Endothelial cell (in vitro differentiated cells): ENCODE measurements around the gene DACH2. TPM values are rescaled to one million over a fixed set of nuclear protein-coding genes. Genes with fewer than 3 reads are reported as not detected.
"Not testable (repeated sequence)": the region's sequence is repeated elsewhere in the genome, so short reads cannot be mapped to it uniquely, and the experiment has no call there.

ENCODE experiments used
- DNase-seq: peaks from one replicate; pipeline ENCODE4 v3.0.0; 2021; ENCODE audit warnings: low spot score
- H3K27ac Mint-ChIP-seq: one replicate; pipeline ENCODE4 v1.8.0; 2021; ENCODE audit warnings: mixed read lengths, inconsistent platforms; ENCODE audit not compliant: unreplicated experiment
- H3K27me3 Mint-ChIP-seq: one replicate; pipeline ENCODE4 v1.8.0; 2021; ENCODE audit warnings: mild to moderate bottlenecking, moderate library complexity, mixed read lengths, inconsistent platforms; ENCODE audit not compliant: unreplicated experiment
- H3K36me3 Mint-ChIP-seq: one replicate; pipeline ENCODE4 v1.8.0; 2021; ENCODE audit warnings: mild to moderate bottlenecking, low read depth, mixed read lengths, inconsistent platforms; ENCODE audit not compliant: unreplicated experiment
- H3K4me1 Mint-ChIP-seq: one replicate; pipeline ENCODE4 v1.8.0; 2021; ENCODE audit warnings: mild to moderate bottlenecking, mixed read lengths, inconsistent platforms; ENCODE audit not compliant: unreplicated experiment
- H3K4me3 Mint-ChIP-seq: one replicate; pipeline ENCODE4 v1.8.0; 2021; ENCODE audit warnings: mild to moderate bottlenecking, mixed read lengths, inconsistent platforms; ENCODE audit not compliant: unreplicated experiment
- H3K9me3 Mint-ChIP-seq: one replicate; pipeline ENCODE4 v1.8.0; 2021; ENCODE audit warnings: mixed read lengths, inconsistent platforms; ENCODE audit not compliant: unreplicated experiment
- CTCF ChIP-seq: fragments of 200-600 bp; sonication (generic); IDR thresholded peaks from one replicate; pipeline ENCODE4 v1.5.0; 2021; ENCODE audit warnings: antibody characterized with exemption; ENCODE audit not compliant: unreplicated experiment
- total RNA-seq: library from RNA; stranded (reverse); fragmentation: NEBNext Ultra II Directional; extraction: Animal tissue kit (Norgen Biotek cat#: 25700); gene quantifications from one replicate; pipeline ENCODE4 v1.2.1, GENCODE V29; 2021; ENCODE audit not compliant: unreplicated experiment

Gene DACH2
- total RNA-seq, 1 donor from 2014 or later: 0.08 TPM

DNA sequence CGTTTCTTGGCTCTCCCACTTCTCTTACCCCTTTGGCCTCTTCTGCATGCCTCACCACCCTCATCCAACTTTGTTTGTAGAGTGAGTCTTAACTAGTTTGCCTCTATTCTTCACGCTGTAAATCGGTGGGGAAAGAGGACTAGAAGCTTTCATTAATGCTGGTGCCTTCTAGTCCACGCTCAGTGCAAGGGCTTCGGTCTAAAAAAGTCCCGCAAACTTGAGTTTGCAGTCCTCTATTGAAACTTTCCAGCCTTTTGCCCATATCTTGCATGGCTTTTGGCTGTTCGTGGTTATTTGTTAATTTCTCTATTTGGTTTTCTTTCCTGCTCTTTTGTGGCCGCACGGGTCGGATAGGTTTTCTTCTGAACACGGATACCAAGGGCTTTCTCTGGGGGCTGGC lies 868 bp downstream of the DACH2 start:
- TF ChIP-seq CTCF: no peak
- H3K9me3 Mint-ChIP-seq: no peaks in the 10 kb centered on the region
- peaks cover 6% of the 10 kb centered on the region for H3K4me1 Mint-ChIP-seq
- peak overlapping the region; percentile 86 for H3K4me3 Mint-ChIP-seq
- no peak overlapping the region for H3K27ac Mint-ChIP-seq
- peaks cover 9% of the 10 kb centered on the region for H3K27me3 Mint-ChIP-seq
- no peak for DNase-seq
- no peaks in the 10 kb centered on the region for H3K36me3 Mint-ChIP-seq

DNA sequence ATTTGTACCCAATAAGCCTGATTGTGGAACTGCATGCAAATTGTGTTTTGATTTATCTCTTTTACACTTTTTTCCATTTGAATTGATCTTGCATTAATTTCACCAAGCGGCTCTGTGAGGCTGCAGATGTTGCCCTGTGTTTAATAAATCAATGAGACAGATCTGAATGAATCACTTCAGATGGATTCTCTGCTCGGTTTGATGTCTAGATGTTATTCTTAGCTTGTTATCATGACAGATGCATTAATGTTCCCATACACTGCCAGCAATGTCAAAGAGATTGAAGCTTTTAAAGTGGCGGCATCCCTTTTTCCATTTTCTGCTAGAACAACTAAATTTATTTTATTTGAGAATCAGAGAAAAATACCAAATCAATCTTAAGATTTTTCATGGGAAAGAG lies 6.3 kb downstream of the DACH2 start:
- Mint-ChIP-seq H3K36me3 (no peaks in the 10 kb centered on the region), H3K4me1 (no peaks in the 10 kb centered on the region), H3K4me3 (no peak overlapping the region), H3K9me3 (no peaks in the 10 kb centered on the region), H3K27me3 (peaks cover 5% of the 10 kb centered on the region), H3K27ac (no peak overlapping the region)
- DNase-seq: no peak
- TF ChIP-seq CTCF: no peak

DNA sequence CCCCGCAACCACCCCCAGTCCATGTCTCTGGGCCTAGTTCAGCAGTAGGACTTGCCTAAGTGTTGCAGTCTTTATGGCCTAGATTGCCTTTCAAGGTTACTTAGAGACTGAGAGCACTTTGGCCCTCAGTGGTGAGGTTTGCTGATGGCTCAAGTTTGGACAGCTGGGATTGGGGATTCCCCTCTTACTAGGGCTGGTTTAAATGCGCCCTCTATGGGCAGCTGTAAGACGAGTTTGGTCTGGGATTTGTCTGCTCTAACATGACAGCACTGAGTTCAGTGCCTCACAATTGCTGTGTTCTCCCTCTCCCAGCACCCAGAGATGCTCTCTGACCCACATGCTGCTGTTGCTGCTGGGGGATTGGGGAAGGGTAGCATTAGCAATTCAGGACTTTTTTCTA lies 23.1 kb downstream of the DACH2 start:
- peak; percentile 13 for TF ChIP-seq CTCF
- peaks cover 3% of the 10 kb centered on the region for H3K4me1 Mint-ChIP-seq
- H3K27me3 Mint-ChIP-seq: peaks cover 2% of the 10 kb centered on the region
- no peaks in the 10 kb centered on the region for H3K36me3 Mint-ChIP-seq
- H3K4me3 Mint-ChIP-seq: no peak overlapping the region
- no peak overlapping the region for H3K27ac Mint-ChIP-seq
- no peaks in the 10 kb centered on the region for H3K9me3 Mint-ChIP-seq
- DNase-seq: peak; percentile 23

DNA sequence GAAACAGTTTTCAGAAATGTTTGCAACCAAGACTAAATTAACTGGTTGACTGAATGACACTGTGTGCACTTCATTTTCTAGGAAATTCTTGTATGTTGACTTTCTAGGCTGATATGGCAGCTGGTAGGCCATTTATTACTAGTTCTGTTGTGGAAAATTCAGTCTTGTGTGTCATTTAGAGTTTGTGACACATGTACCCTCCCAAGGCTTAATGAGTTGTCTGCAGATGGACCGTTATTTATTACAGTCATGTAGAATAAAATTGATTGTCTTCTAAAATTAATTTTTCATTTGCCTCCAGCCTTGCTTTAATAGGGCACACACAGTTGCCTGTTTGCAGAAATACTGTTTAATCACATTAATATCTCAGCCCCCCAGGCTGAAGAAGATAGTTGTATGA lies 30.7 kb downstream of the DACH2 start:
- no peak overlapping the region for H3K4me3 Mint-ChIP-seq

GRCh38 chrX:86181325-86181724 lies 33.1 kb downstream of the DACH2 start:
- H3K9me3 Mint-ChIP-seq, H3K4me1 Mint-ChIP-seq, H3K27me3 Mint-ChIP-seq, H3K27ac Mint-ChIP-seq, H3K4me3 Mint-ChIP-seq, DNase-seq, H3K36me3 Mint-ChIP-seq: not testable (repeated sequence)

More for the DNA sequence above, 30.7 kb downstream of the DACH2 start:
- DNase-seq: no peak
- Mint-ChIP-seq H3K4me1 (peaks cover 3% of the 10 kb centered on the region), H3K27ac (no peak overlapping the region), H3K36me3 (no peaks in the 10 kb centered on the region), H3K27me3 (peaks cover 2% of the 10 kb centered on the region), H3K9me3 (no peaks in the 10 kb centered on the region)
- no peak for TF ChIP-seq CTCF

GRCh38 chrX:86192827-86193226 lies 44.6 kb downstream of the DACH2 start:
- H3K4me3 Mint-ChIP-seq: no peak overlapping the region
- TF ChIP-seq CTCF: no peak
- no peak for DNase-seq
- H3K4me1 Mint-ChIP-seq: no peaks in the 10 kb centered on the region
- H3K27ac Mint-ChIP-seq: no peak overlapping the region
- no peaks in the 10 kb centered on the region for H3K36me3 Mint-ChIP-seq
- H3K27me3 Mint-ChIP-seq: no peaks in the 10 kb centered on the region
- no peaks in the 10 kb centered on the region for H3K9me3 Mint-ChIP-seq
